HCT116 (cell line): ENCODE measurements around the gene P2RX6.

Experiments used
- POLR2AphosphoS5 ChIP-seq: IDR thresholded peaks from 2 replicates; pipeline ENCODE4 v1.6.1; 2011; ENCODE audit warnings: mild to moderate bottlenecking, low read depth, low read length, moderate library complexity
- SP1 ChIP-seq: IDR thresholded peaks from 2 replicates; pipeline ENCODE4 v1.6.1; 2012; ENCODE audit warnings: low read depth
- YY1 ChIP-seq: IDR thresholded peaks from 2 replicates; pipeline ENCODE4 v1.6.1; 2011; ENCODE audit warnings: low read length, low read depth, moderate library complexity, mild to moderate bottlenecking; ENCODE audit not compliant: insufficient replicate concordance; ENCODE audit errors: extremely low read depth
- ZFX ChIP-seq: fragments of 450-650 bp; IDR thresholded peaks from 2 replicates; pipeline ENCODE4 v1.6.1; 2017
- TF ChIP-seq, protein P1 (sequence below), 3 experiments: fragments of 200-600 bp in 1 of 3; sonication (generic) in 1 of 3; IDR thresholded peaks in 2 of 3; conservative IDR thresholded peaks in 1 of 3; 2 replicates each; pipeline ENCODE4 v1.5.1; 2012 to 2017; ENCODE audit warnings: low read depth in 2 of 3, low read length in 2 of 3, antibody characterized with exemption in 1 of 3, borderline replicate concordance in 1 of 3, control low read depth in 1 of 3, mild to moderate bottlenecking in 1 of 3, mixed read lengths in 1 of 3, mixed run types in 1 of 3, moderate library complexity in 1 of 3; ENCODE audit not compliant: insufficient read depth in 1 of 3

DNA sequence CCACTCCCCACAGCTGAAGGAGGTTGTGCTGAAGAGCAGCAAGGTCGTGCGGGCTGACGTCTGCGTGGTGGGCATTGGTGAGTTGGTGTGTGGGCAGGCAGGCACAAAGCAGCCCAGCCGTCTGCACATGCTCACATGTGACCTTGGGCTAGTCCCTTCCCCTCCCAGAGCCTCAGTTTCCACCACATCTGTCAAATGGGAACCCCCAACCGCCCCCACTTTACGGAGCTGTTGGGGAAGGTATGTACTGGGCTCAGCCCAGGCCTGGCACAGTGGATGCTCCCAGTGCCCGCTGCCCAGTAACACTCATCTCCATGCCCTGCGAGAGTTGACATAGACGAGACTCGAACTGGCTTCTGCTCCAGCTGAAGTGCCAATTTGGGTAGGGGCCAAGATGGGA, 37.9 kb upstream of the P2RX6 start:
- TF ChIP-seq, protein P1, sequence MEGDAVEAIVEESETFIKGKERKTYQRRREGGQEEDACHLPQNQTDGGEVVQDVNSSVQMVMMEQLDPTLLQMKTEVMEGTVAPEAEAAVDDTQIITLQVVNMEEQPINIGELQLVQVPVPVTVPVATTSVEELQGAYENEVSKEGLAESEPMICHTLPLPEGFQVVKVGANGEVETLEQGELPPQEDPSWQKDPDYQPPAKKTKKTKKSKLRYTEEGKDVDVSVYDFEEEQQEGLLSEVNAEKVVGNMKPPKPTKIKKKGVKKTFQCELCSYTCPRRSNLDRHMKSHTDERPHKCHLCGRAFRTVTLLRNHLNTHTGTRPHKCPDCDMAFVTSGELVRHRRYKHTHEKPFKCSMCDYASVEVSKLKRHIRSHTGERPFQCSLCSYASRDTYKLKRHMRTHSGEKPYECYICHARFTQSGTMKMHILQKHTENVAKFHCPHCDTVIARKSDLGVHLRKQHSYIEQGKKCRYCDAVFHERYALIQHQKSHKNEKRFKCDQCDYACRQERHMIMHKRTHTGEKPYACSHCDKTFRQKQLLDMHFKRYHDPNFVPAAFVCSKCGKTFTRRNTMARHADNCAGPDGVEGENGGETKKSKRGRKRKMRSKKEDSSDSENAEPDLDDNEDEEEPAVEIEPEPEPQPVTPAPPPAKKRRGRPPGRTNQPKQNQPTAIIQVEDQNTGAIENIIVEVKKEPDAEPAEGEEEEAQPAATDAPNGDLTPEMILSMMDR (IDR thresholded peaks at IDR 0.05 in 2 of 3, conservative IDR thresholded peaks at IDR 0.05 in 1 of 3; ENCODE audit: borderline replicate concordance in 1 of 3, insufficient read depth in 1 of 3, low read depth in 2 of 3, low read length in 2 of 3) = no peak
- TF ChIP-seq POLR2AphosphoS5 = no peak
- no peak for TF ChIP-seq ZFX
- no peak for TF ChIP-seq SP1
- no peak for TF ChIP-seq YY1
